Lung (tissue), 12 donors: ENCODE measurements around the gene C17orf107. TPM values are rescaled to one million over a fixed set of nuclear protein-coding genes. Genes with fewer than 3 reads are reported as not detected.
A peak's percentile ranks its signal among the peaks of the same experiment; 100 is the strongest.

Experiments used
- ATAC-seq: fragments of 200-7000 bp; cut with Tn5 transposase; one replicate; pipeline ENCODE4 v1.9.1; 2020; ENCODE audit warnings: moderate number of reproducible peaks; ENCODE audit not compliant: insufficient read depth, low FRiP score
- DNase-seq, 3 donors: peaks; one replicate each; pipeline ENCODE4 v3.0.0-alpha.2; 2013 to 2017
- H3K27ac ChIP-seq, 2 donors: one replicate each; pipeline ENCODE4 v1.5.1; 2013; ENCODE audit warnings: mild to moderate bottlenecking in 2 of 2, moderate library complexity in 2 of 2, control low read depth in 1 of 2, inconsistent platforms in 1 of 2, low read depth in 1 of 2, low read length in 1 of 2
- H3K27me3 ChIP-seq, 3 donors: one replicate each; pipeline ENCODE4 v1.5.1; 2013; ENCODE audit warnings: low read length in 2 of 3; ENCODE audit not compliant: control insufficient read depth in 3 of 3, insufficient read depth in 3 of 3
- H3K36me3 ChIP-seq, 4 donors: one replicate each; pipeline ENCODE4 v1.5.1; 2013; ENCODE audit warnings: low read length in 4 of 4, mild to moderate bottlenecking in 1 of 4, moderate library complexity in 1 of 4; ENCODE audit not compliant: control insufficient read depth in 4 of 4, insufficient read depth in 4 of 4
- H3K4me1 ChIP-seq, 5 donors: one replicate each; pipeline ENCODE4 v1.5.1; 2013; ENCODE audit warnings: low read length in 5 of 5, mild to moderate bottlenecking in 2 of 5, moderate library complexity in 1 of 5; ENCODE audit not compliant: control insufficient read depth in 5 of 5, insufficient read depth in 5 of 5
- H3K4me3 ChIP-seq: one replicate; pipeline ENCODE4 v1.5.1; 2013; ENCODE audit warnings: mild to moderate bottlenecking, control low read depth, moderate library complexity
- H3K9ac ChIP-seq, 2 donors: one replicate each; pipeline ENCODE4 v1.5.1; 2013; ENCODE audit warnings: low read length in 2 of 2, control low read depth in 1 of 2; ENCODE audit not compliant: insufficient read depth in 1 of 2
- H3K9me3 ChIP-seq, 4 donors: one replicate each; pipeline ENCODE4 v1.5.1; 2013; ENCODE audit warnings: low read length in 3 of 4, mild to moderate bottlenecking in 1 of 4, moderate library complexity in 1 of 4; ENCODE audit not compliant: control insufficient read depth in 4 of 4, insufficient read depth in 3 of 4
- CTCF ChIP-seq: IDR thresholded peaks from 2 replicates; pipeline ENCODE4 v1.5.1; 2012; ENCODE audit warnings: mild to moderate bottlenecking; ENCODE audit errors: control extremely low read depth, extremely low read depth
- WGBS, 2 donors: extraction: QIAGEN DNeasy Blood & Tissue Kit; methylation state at CpG; one replicate each; pipeline ENCODE4 v1.1.7; 2013; 5-methylcytosine and 5-hydroxymethylcytosine counted together
- polyA plus RNA-seq, 2 donors: library from polyadenylated mRNA; stranded (reverse); fragments of 200-250 nt; gene quantifications; one replicate each; pipeline ENCODE4 v1.2.1, GENCODE V29; 2013
- total RNA-seq, 2 donors: library from RNA; depleted of rRNA in 1 of 2; stranded (reverse); fragments of >200 nt in 1 of 2; gene quantifications; one replicate each; pipeline ENCODE4 v1.2.1, GENCODE V29; 2014 to 2021
- donor health status: control.
- donor health status: control.
- donor health status: Bipolar disorder and iron deficiency.
- donor health status: healthy.
- donor health status: DM: yes; HTN: yes; CAD: no.

C17orf107 gene
- total and polyA plus RNA-seq, 4 donors, result 1.3 to 4.5 (median 2.8) TPM

GRCh38 chr17:4934173-4934979, 35.0 kb downstream of the C17orf107 start:
- ATAC-seq (no peak), DNase-seq (peak in 1 of 3 donors; percentile 19)
- Histone ChIP-seq H3K4me1 (peaks cover 4 to 20% (median 7%) of the 10 kb centered on the region in 5 donors), H3K27ac (no peak overlapping the region), H3K9ac (peak overlapping the region in 1 of 2 donors; percentile 13), H3K9me3 (no peaks in the 10 kb centered on the region), H3K4me3 (no peak overlapping the region), H3K27me3 (no peaks in the 10 kb centered on the region), H3K36me3 (peaks cover 0 to 13% (median 10%) of the 10 kb centered on the region in 4 donors)
- TF ChIP-seq CTCF, result no peak
- WGBS, 2 donors, result 16 to 27% methylated on average over 14 of the region's 14 CpGs

DNA sequence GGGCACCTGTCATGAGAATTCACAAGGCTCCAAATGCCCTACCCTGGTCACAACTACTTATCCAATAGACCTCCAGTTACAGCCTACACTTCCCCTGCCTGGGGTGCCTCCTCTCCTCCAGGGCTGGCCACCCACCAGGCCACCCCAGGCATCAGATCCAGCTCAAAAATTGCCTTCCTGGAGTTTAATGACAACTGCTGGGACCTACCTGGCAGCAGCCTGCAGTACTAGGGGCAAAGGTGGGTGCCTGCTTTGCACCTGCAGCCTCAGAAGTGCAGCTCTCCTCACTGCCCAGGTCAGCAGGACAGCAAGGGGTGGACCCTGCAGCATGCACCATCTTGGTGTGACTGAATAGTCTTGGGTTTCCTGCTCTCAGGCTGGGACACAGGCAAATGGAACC, 36.3 kb downstream of the C17orf107 start:
- Histone ChIP-seq H3K27ac (peak overlapping the region in 1 of 2 donors; percentile 37), H3K9me3 (no peaks in the 10 kb centered on the region), H3K4me3 (no peak overlapping the region), H3K9ac (no peak overlapping the region), H3K27me3 (no peaks in the 10 kb centered on the region), H3K36me3 (peaks cover 0 to 13% (median 10%) of the 10 kb centered on the region in 4 donors), H3K4me1 (peaks cover 4 to 21% (median 7%) of the 10 kb centered on the region in 5 donors)
- no peak for ATAC-seq
- DNase-seq, result no peak
- no peak for TF ChIP-seq CTCF

GRCh38 chr17:4936436-4936835, 37.1 kb downstream of the C17orf107 start:
- no peak for ATAC-seq
- peaks cover 4 to 29% (median 10%) of the 10 kb centered on the region in 5 donors for H3K4me1 ChIP-seq
- H3K9me3 ChIP-seq, result no peaks in the 10 kb centered on the region
- 92% methylated on average over 3 of the region's 3 CpGs for WGBS, 2 donors
- no peak overlapping the region for H3K9ac ChIP-seq
- no peak overlapping the region for H3K27ac ChIP-seq
- no peak overlapping the region for H3K4me3 ChIP-seq
- H3K36me3 ChIP-seq, result peaks cover 0 to 13% (median 10%) of the 10 kb centered on the region in 4 donors
- no peak for TF ChIP-seq CTCF
- no peak for DNase-seq
- H3K27me3 ChIP-seq, result no peaks in the 10 kb centered on the region
